Body of pancreas (tissue), 4 donors: ENCODE measurements around the gene MRPL49. TPM values are rescaled to one million over a fixed set of nuclear protein-coding genes. Genes with fewer than 3 reads are reported as not detected.
"Not testable (repeated sequence)": the region's sequence is repeated elsewhere in the genome, so short reads cannot be mapped to it uniquely, and the experiment has no call there.

Source experiments
- ATAC-seq: fragments of 150-250 bp; one replicate; pipeline ENCODE4 v1.9.1; 2016
- DNase-seq, 4 donors: peaks; one replicate each; pipeline ENCODE4 v3.0.0-alpha.2; 2019
- H3K27ac ChIP-seq, 4 donors: fragments of 200-600 bp; sonication (generic); 1 replicate in 3 of 4; 2 replicates in 1 of 4; pipeline versions ENCODE4 v1.5.1 to v1.6.1; 2016 to 2019; ENCODE audit warnings: mild to moderate bottlenecking in 1 of 4, mixed read lengths in 1 of 4, moderate library complexity in 1 of 4
- H3K27me3 ChIP-seq, 2 donors: fragments of 200-600 bp; sonication (generic); one replicate each; pipeline ENCODE4 v1.6.0; 2016; ENCODE audit warnings: mild to moderate bottlenecking in 1 of 2
- H3K36me3 ChIP-seq, 2 donors: fragments of 200-600 bp; sonication (generic); replicated peaks in 1 of 2; 2 replicates each; pipeline ENCODE4 v1.5.1; 2016; ENCODE audit warnings: low read depth in 2 of 2; ENCODE audit not compliant: insufficient read depth in 1 of 2
- H3K4me1 ChIP-seq: fragments of 200-600 bp; sonication (generic); one replicate; pipeline ENCODE4 v1.6.0; 2016
- H3K4me3 ChIP-seq, 2 donors: fragments of 200-600 bp; sonication (generic); 1 replicate in 1 of 2; 2 replicates in 1 of 2; pipeline ENCODE4 v1.5.1; 2016 to 2019
- H3K9me3 ChIP-seq, 3 donors: fragments of 200-600 bp; sonication (generic); 1 replicate in 2 of 3; 2 replicates in 1 of 3; pipeline ENCODE4 v1.5.1; 2016
- POLR2A ChIP-seq, 3 donors: fragments of 450-650 bp; IDR thresholded peaks; one replicate each; pipeline ENCODE4 v1.6.1; 2016; ENCODE audit warnings: antibody characterized with exemption in 3 of 3, mild to moderate bottlenecking in 2 of 3
- WGBS, 2 donors: methylation state at CpG; one replicate each; pipeline ENCODE4 v1.1.5; 2017; 5-methylcytosine and 5-hydroxymethylcytosine counted together
- intact Hi-C: fragments of 100-400 bp; cut with DNase I; formaldehyde crosslinking; loops from one replicate; pipeline ENCODE4 v1.15.1; 2023
- total RNA-seq, 2 donors: library from RNA; depleted of rRNA; stranded (reverse); fragments of >200 nt; gene quantifications; one replicate each; pipeline ENCODE4 v1.1.0, GENCODE V29; 2016
- TF ChIP-seq, protein P1 (sequence below), 7 experiments: fragments of 450-650 bp in 4 of 7; fragments of 200-600 bp in 3 of 7; sonication (generic) in 3 of 7; IDR thresholded peaks; one replicate each; pipeline ENCODE4 v1.5.1; 2016 to 2019; ENCODE audit warnings: antibody characterized with exemption in 7 of 7

The MRPL49 gene
- total RNA-seq, 2 donors from 2014 or later = 34.2 to 35.6 TPM

DNA sequence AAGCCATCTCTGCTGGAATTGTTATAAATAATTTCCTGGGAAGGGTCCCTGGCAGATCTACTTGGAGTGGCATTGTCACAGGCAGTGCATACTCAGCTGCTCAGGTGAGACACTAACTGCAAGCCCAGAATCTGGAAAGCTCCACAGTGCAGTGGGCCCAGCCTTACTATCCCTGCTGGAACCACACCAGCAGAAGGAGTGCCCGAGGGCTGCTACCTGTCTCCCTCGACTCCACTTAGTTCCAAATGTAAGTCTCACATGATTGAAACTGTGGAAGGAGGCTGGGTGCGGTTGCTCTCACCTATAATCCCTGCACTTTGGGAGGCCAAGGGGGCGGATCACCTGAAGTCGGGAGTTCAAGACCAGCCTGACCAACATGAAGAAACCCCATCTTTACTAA, 26.5 kb downstream of the MRPL49 start:
- H3K9me3 ChIP-seq = no peaks in the 10 kb centered on the region
- intact Hi-C loops = no loop called here
- 81 to 100% methylated on average over 3 to 5 of the region's 5 CpGs for whole genome bisulfite sequencing, 2 donors
- TF ChIP-seq, protein P1, sequence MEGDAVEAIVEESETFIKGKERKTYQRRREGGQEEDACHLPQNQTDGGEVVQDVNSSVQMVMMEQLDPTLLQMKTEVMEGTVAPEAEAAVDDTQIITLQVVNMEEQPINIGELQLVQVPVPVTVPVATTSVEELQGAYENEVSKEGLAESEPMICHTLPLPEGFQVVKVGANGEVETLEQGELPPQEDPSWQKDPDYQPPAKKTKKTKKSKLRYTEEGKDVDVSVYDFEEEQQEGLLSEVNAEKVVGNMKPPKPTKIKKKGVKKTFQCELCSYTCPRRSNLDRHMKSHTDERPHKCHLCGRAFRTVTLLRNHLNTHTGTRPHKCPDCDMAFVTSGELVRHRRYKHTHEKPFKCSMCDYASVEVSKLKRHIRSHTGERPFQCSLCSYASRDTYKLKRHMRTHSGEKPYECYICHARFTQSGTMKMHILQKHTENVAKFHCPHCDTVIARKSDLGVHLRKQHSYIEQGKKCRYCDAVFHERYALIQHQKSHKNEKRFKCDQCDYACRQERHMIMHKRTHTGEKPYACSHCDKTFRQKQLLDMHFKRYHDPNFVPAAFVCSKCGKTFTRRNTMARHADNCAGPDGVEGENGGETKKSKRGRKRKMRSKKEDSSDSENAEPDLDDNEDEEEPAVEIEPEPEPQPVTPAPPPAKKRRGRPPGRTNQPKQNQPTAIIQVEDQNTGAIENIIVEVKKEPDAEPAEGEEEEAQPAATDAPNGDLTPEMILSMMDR (IDR thresholded peaks at IDR 0.05) = no peak
- no peak for TF ChIP-seq POLR2A (IDR thresholded peaks at IDR 0.05)
- no peaks in the 10 kb centered on the region for H3K27me3 ChIP-seq
- H3K27ac ChIP-seq = no peak overlapping the region
- H3K4me3 ChIP-seq = no peak overlapping the region
- no peaks in the 10 kb centered on the region for H3K36me3 ChIP-seq
- DNase-seq = no peak
- ATAC-seq = no peak
- H3K4me1 ChIP-seq = peaks cover 43% of the 10 kb centered on the region

DNA sequence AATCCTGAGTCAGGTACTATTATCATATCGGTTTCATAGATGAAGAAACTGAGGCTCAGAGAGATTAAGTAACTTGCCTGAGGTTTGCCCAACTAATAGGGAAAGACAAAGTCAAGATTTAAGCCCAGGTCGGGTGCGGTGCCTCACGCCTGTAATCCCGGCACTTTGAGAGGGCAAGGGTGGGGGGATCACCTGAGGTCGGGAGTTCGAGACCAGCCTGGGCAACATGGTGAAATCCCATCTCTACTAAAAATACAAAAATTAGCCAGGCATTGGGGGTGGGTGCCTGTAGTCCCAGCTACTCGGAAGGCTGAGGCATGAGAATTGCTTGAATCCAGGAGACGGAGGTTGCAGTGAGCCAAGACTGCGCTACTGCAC, 28.0 kb downstream of the MRPL49 start:
- ATAC-seq, H3K36me3 ChIP-seq, H3K27me3 ChIP-seq, H3K4me3 ChIP-seq, DNase-seq, H3K9me3 ChIP-seq, intact Hi-C loops: not testable (repeated sequence)
- H3K4me1 ChIP-seq = peaks cover 43% of the 10 kb centered on the region
- peak overlapping the region; percentile 32 to 91 (median 82) for H3K27ac ChIP-seq
- WGBS, 2 donors = 73 to 85% methylated on average over 10 of the region's 10 CpGs

DNA sequence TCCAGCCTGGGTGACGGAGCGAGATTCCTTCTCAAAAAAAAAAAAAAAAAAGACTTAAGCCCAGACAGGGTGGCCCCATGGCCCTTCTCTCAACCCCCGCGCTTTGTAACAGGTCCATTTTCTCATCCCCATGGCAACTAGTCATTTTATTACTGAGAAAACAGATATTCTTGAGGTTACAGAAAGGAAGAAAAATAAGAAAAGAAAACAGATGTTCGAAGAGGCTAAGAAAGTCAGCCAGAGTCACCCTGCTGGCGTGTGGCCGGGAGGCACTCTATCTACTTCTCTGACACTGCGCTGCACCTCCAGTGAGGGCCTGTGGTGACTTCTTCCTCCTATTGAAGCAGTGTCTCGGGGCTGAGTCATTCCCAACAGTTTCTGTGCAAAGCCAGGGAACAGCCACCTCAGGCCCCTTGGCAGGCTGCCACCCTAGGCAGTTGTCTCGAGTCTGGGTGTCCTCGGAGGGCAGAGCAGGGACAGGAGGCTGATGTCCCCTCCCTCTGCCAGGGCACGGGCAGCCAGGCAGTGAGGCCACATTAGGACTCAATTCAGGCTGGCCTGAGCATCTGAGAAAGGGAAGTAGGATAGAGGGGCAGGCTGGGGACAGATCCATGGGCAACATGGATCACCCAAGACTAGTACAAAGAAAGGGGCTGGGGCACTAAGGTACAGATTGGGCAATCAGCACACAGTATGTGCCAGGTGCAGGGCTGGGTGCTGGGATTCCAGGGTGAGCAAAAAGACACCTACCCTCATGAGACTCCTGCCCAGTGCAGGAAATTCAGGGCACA, 28.6 kb downstream of the MRPL49 start:
- Histone ChIP-seq H3K27me3 (no peaks in the 10 kb centered on the region), H3K4me1 (peaks cover 37% of the 10 kb centered on the region), H3K9me3 (no peaks in the 10 kb centered on the region), H3K36me3 (no peaks in the 10 kb centered on the region), H3K27ac (peak overlapping the region; percentile 82 to 93 (median 86)), H3K4me3 (no peak overlapping the region)
- intact Hi-C loops = no loop called here
- peak; percentile 89 for ATAC-seq
- 22 to 38% methylated on average over 9 to 12 of the region's 12 CpGs for WGBS, 2 donors
- TF ChIP-seq, protein P1 (IDR thresholded peaks at IDR 0.05) = peak in 2 of 7 experiments; percentile 8 to 27
- peak in 2 of 3 donors; percentile 44 to 54 for TF ChIP-seq POLR2A (IDR thresholded peaks at IDR 0.05)
- peak; percentile 90 to 98 (median 95) for DNase-seq

DNA sequence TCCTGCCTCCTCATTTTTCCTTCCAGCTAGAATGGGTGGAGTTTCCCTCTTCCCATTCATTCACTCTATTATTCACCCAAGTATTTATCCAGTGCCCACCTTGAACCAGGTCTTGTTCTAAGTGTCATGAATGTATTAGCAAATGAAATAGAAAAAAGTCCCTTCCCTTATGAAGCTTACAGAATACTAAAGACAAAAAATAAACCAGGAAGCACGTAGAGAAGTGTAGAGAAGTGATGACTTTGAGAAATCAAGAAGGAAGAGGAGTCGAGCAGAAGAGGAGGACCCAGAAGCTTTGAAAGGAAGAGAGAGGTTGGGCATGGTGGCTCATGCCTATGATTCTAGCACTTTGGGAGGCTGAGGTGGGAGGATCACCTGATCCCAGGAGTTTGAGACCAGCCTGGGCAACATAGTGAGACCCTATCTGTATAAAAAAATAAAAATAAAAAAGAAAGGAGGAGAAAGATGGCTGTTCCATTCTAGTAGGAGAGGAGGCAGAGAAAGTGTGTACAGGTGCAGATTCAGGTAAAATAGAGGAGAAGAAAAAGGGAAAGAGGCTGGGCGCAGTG, 29.3 kb downstream of the MRPL49 start:
- TF ChIP-seq, protein P1 (IDR thresholded peaks at IDR 0.05) = no peak
- TF ChIP-seq POLR2A (IDR thresholded peaks at IDR 0.05) = no peak
- Histone ChIP-seq H3K27ac (peak overlapping the region; percentile 82 to 93 (median 86)), H3K9me3 (no peaks in the 10 kb centered on the region), H3K4me1 (peaks cover 30% of the 10 kb centered on the region), H3K36me3 (no peaks in the 10 kb centered on the region), H3K4me3 (no peak overlapping the region), H3K27me3 (no peaks in the 10 kb centered on the region)
- DNase-seq (no peak), ATAC-seq (no peak)
- 67 to 89% methylated on average over 3 of the region's 3 CpGs for WGBS, 2 donors
- intact Hi-C loops = no loop called here

DNA sequence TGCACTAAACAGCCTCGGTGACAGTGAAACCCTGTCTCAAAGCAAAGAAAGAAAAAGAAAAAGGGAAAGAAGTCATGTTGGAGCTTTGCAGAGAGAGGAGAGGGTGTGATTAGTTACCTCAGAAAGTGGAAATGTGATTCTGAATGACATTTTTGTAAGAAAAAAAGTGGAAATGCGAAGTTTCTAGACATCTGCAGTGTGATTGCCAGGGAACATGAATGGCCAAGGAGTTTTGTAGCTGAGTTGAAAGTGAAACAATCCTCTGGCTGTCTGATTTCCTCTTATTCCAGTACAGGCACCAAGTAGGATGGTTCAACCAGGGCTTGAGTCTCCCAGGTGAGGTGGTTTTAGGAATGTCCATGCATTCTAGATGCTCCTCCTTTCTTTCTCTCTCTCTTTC, 30.0 kb downstream of the MRPL49 start:
- TF ChIP-seq, protein P1 (IDR thresholded peaks at IDR 0.05) = no peak
- no peak for TF ChIP-seq POLR2A (IDR thresholded peaks at IDR 0.05)
- DNase-seq (no peak), ATAC-seq (no peak)
- H3K27ac ChIP-seq = peak overlapping the region in 1 of 4 donors; percentile 91
- 69 to 83% methylated on average over 2 of the region's 2 CpGs for WGBS, 2 donors
- intact Hi-C loops = no loop called here
- H3K9me3 ChIP-seq = no peaks in the 10 kb centered on the region
- H3K4me3 ChIP-seq = no peak overlapping the region
- H3K4me1 ChIP-seq = peaks cover 23% of the 10 kb centered on the region
- H3K27me3 ChIP-seq = no peaks in the 10 kb centered on the region
- H3K36me3 ChIP-seq = no peaks in the 10 kb centered on the region
